DMS53 (cell line): ENCODE measurements around the gene NEK3.
"Not testable (repeated sequence)": the region's sequence is repeated elsewhere in the genome, so short reads cannot be mapped to it uniquely, and the experiment has no call there.

Source experiments
- DNase-seq: peaks from one replicate; lab custom pipeline; 2025; lab: John Stamatoyannopoulos, UW

Gene NEK3

DNA sequence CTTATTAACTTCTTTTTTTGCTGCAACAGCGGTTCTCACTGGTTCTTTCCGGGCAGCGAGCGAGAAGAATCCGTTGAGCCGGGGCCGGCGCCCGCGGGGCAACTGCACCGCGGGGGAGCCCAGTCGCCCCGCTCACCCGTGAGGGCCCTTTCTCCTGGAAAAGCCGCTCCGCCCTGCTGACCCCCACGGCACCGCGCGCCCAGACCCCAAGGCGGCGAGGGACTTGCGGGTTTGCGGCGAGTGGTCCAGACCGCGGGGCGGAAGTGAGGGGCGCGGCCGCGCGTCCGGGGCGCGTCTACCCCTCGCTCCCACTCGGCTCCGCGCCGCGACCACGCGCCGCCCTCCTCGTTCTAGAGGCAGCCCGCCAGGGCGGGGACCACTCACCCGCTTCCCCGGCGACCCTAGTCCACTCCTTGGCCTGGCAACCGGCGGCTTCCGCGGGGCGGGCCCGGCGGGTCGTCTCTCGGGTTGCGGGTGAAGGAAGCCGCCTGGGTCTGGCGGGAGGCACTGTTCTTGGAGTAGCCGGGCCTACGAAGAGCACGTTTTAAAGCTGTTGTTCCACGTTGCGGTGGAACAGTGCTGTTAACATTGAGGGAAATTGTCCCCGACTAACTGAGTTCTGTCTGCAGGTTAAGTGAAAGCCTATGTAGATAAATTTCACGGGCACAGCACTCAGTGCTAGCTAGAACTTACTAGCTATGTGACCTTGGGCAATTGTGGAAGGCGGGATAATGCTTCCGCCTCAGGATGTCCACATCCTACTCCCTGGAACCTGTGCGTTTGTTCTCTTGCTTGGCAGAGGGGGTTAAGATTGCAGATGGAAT is at the start of gene NEK3:
Gene NEK3 (minus strand): TSS at position 439 of the 824 bp plus-strand sequence. CDS start 3,406 bp downstream, outside the sequence.
- peak; percentile 85 for DNase-seq

DNA sequence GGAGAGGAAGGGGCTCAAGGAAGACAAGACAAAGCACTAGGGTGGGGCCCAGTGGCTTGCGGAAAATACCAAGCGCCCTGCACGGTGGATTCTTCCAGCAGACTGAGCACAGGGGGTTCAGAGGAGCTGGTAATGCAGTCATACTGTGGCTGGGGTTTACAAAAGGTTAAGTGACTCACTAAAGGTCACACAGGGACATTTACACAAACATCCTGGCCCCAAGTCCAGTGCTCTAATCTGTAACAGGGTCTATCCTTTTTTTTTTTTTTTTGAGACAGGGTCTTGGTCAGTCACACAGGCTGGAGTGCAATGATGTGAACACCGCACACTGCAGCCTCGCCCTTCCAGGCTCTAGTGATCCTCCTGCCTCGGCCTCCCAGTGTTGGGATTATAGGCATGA is 49.0 kb upstream of the NEK3 start:
- not testable (repeated sequence) for DNase-seq

GRCh38 chr13:52207896-52208295 is 48.5 kb upstream of the NEK3 start:
- not testable (repeated sequence) for DNase-seq

DNA sequence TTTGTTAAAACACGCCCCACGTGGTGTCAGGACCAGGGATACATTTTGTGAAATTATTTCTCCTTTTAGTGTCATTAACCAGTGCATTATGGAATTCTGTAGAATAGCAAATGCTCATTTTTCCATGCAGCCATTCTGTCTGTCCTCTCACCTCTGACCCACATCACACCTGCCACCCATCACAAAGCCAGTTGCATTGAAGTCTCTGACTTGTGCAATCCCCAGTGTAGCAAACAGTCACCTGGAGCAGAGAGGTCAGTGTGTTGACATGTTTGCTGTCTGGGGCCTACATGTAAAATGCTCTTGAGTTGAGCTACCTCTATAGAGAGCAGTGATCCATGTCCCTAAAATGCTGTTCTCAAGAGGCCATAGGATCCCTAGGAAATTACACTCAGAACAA is 47.9 kb upstream of the NEK3 start:
- DNase-seq: not testable (repeated sequence)

GRCh38 chr13:52204546-52204945 is 45.1 kb upstream of the NEK3 start:
- DNase-seq: not testable (repeated sequence)

GRCh38 chr13:52203864-52204263 is 44.5 kb upstream of the NEK3 start:
- not testable (repeated sequence) for DNase-seq

DNA sequence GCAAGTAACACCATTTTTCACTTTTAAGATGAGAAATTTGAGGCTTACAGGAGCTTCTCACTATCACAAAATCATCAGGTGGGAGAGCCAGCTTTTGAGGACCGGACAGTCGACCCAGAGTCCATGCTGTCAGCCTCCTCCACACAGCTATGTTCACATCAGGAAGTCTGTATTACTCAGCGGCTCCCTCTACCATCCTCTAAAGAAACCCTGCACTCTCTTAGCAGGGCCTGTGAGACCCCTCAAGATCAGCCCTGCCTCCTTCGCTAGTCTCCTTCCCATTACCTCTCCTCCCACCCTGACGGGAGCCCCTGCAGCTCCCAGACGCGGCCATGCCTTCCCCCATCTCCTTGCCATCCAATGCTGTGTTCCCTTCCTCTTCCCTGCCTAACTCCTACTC is 43.1 kb upstream of the NEK3 start:
- DNase-seq: not testable (repeated sequence)

DNA sequence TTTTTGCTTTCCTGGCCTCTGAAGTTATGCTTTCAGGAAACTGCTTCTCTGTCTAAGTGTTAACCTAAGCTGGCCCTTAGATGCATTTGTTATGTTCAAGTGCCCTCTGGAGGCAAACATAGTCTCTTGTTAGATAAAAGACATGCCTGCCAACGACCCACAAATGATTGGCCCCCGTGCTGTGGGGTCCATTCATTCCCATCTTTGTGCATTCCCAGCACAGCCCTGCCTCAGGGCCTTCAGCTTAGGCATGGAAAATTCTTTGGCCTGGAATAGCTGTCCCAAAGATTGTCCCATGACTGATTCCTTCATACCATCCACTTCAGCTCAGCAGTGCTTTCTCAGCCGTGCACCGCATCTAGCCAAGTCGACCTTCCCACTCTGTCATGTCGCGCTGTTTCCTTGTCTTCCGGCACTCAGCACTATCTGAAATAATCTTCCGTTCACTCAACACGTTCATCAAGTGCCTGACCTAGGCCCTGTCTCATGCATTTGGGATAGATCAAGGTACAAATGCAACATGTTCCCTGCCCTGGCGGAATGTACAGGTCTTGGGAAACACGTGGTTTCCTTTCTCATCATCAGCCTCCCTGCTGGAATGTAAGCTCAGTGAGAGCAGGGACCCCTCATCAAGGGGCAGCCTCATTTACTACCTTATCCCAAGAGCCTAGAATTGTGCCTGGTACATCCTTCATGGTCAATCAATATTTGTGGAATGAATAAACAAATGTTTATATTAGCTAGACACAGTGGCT is 42.2 kb upstream of the NEK3 start:
- peak; percentile 71 for DNase-seq

DNA sequence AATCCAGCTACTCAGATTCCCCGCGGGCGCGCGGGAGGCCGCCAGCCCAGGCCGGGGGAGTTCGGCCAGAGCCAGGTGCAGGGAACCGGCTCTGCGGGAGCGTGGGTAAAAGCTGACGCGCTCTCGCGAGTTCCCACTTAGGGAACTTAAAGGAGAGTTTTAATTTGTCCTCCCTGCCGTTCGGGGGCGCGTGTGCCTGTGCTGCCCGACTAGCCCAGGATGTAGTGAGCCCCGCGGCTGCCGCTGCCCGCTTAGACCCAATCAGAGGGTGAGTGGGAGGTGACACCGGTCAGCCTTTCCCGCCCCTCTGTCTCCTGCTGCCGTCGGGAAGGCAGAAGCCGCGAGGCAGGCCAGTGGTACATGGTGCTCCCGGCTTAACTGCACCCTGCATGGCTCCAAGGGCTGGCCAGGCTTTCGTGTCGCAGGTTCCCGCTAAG is 36.0 kb upstream of the NEK3 start:
- DNase-seq: peak; percentile 89

DNA sequence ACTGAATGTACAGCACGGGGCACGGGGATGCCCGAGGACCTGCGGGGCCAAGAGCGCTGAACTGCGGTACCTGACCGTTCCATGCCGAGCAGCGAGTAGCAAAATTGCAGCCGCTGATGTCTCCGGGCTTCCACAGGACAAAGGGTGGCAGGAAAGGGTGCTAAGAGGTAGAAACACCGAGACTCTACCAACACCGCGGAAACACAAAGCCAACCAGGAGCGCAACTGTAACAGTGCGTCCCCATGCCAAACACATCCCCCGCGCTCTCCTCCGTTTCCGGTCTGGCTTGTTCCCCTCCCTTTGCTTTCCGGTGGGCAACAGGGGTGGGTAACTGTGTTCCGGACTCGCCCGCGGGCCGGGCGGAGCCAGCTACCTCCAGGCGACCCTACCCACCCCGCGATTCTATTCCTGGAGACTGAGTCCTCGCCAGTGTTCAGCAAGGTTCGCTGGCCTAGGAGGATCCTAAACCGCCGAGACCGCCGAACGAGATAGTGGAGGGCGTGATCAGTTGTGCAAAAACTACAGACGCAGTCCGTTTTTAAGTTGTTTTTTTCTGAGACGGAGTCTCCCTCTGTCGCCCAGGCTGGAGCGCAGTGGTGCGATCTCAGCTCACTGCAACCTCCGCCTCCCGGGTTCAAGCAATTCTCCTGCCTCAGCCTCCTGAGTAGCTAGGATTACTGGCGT is 34.9 kb upstream of the NEK3 start:
- DNase-seq: peak; percentile 92

- DNase-seq: peak; percentile 52
Measured at GRCh38 chr13:52193587-52194183, 34.3 kb upstream of the NEK3 start.

GRCh38 chr13:52187424-52188187 is 28.2 kb upstream of the NEK3 start:
- peak; percentile 61 for DNase-seq

- no peak for DNase-seq
Measured at GRCh38 chr13:52187029-52187423, 27.6 kb upstream of the NEK3 start.

GRCh38 chr13:52181316-52181954 is 22.0 kb upstream of the NEK3 start:
- DNase-seq: not testable (repeated sequence)

DNA sequence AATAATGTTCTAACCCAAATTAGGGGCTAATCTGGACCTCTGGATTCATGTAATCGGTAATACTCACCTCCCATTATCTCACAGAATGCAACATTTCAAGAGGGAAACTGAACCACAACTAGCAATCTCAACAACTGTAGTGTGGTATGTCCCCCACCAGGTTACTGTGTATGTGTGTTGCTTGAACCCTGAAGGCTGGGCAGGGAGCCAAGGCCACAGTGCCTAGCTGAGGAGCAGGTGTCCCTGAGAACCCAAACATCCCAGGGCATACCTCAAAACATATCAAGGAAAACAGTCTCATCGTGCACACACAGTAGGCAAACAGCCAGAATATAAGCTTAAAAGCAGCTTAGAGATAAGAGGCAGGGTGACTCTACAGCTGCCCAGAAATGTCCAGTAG is 20.5 kb upstream of the NEK3 start:
- no peak for DNase-seq

GRCh38 chr13:52177276-52177675 is 17.9 kb upstream of the NEK3 start:
- no peak for DNase-seq

GRCh38 chr13:52173970-52174369 is 14.6 kb upstream of the NEK3 start:
- DNase-seq: not testable (repeated sequence)

- DNase-seq: no peak
Measured at GRCh38 chr13:52173373-52173772, 14.0 kb upstream of the NEK3 start.

GRCh38 chr13:52171686-52172085 is 12.3 kb upstream of the NEK3 start:
- DNase-seq: not testable (repeated sequence)

DNA sequence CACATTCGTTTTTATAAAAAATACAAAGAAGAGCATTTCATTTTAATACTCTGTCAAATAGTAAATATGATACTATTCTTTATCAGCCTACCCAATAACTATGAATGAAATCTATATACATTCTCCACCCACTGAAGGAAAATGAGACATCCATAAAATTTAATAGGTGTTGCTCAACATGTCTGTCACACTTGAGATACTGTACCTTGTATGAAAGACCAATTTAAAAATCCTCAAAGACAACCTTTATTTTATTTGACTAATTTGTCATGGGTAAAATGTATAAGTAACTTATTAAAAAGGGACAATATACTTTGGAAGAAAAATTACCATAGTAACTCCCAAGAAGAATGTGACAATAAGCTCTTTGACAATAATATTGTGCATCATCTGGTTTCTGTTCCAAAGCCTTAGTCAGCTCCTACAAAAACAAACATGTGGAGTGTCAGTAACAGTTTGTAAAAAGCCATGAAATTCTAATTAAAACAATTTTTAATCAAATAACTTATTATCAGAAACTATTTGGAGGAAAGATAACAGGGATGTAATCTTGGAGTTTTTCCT is 11.5 kb upstream of the NEK3 start:
- DNase-seq: not testable (repeated sequence)
